ENCODE data around the gene KLC1.

Gene KLC1

DNA sequence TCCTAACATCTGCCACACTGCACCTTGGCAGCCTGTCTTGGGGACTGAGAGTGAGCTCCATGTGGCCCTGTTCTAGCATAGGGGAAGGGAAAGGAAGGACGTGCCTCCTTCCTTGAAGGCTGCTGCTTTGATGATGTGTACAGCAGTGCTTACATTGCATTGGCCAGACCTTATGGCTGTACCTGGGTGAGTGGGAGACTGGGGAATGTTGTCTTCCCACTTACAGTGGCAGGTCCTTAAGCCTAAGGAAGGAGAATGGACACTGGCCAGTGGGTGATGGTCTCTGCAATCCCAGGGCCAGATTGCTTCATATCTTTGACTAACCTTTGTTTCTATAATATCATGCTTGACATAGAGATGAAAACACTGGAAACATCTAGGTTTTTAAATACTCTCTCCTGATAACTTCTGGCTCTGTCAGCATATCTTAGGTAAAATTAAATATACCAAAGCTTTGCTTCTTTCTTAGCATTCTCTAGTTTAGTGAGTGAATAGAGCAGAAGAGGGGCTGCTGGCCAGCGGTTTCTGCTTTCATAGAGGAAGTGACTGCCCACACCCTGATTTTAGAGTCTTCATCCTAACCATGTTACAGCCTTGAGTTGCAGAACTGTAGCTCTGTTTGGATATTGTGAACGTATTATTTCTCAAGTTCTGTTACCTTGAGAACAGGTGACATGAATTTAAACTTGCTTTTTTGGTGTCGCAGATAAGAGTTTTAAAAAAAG, 27.2 kb downstream of the KLC1 start:
- TF ChIP-seq, protein P1, sequence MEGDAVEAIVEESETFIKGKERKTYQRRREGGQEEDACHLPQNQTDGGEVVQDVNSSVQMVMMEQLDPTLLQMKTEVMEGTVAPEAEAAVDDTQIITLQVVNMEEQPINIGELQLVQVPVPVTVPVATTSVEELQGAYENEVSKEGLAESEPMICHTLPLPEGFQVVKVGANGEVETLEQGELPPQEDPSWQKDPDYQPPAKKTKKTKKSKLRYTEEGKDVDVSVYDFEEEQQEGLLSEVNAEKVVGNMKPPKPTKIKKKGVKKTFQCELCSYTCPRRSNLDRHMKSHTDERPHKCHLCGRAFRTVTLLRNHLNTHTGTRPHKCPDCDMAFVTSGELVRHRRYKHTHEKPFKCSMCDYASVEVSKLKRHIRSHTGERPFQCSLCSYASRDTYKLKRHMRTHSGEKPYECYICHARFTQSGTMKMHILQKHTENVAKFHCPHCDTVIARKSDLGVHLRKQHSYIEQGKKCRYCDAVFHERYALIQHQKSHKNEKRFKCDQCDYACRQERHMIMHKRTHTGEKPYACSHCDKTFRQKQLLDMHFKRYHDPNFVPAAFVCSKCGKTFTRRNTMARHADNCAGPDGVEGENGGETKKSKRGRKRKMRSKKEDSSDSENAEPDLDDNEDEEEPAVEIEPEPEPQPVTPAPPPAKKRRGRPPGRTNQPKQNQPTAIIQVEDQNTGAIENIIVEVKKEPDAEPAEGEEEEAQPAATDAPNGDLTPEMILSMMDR (IDR thresholded peaks at IDR 0.05; ENCODE audit: unreplicated experiment in 3 of 3) = no peak
- Mint-ChIP-seq H3K9me3 (no peaks in the 10 kb centered on the region), H3K27ac (no peak overlapping the region), H3K36me3 (ENCODE audit: low read depth) (peaks cover 49% of the 10 kb centered on the region), H3K4me3 (no peak overlapping the region), H3K27me3 (ENCODE audit: low read depth) (no peaks in the 10 kb centered on the region), H3K4me1 (peaks cover 19% of the 10 kb centered on the region)

GRCh38 chr14:103656756-103657133, 27.7 kb downstream of the KLC1 start:
- Mint-ChIP-seq H3K27me3 (ENCODE audit: low read depth) (no peaks in the 10 kb centered on the region), H3K4me1 (peaks cover 19% of the 10 kb centered on the region), H3K4me3 (no peak overlapping the region), H3K36me3 (ENCODE audit: low read depth) (peaks cover 52% of the 10 kb centered on the region), H3K9me3 (no peaks in the 10 kb centered on the region), H3K27ac (no peak overlapping the region)
- TF ChIP-seq, protein P1 (IDR thresholded peaks at IDR 0.05; ENCODE audit: unreplicated experiment in 3 of 3) = no peak

- H3K36me3 Mint-ChIP-seq (ENCODE audit: low read depth) = peaks cover 58% of the 10 kb centered on the region
- H3K27me3 Mint-ChIP-seq (ENCODE audit: low read depth) = no peaks in the 10 kb centered on the region
- no peak overlapping the region for H3K4me3 Mint-ChIP-seq
- no peaks in the 10 kb centered on the region for H3K9me3 Mint-ChIP-seq
- H3K4me1 Mint-ChIP-seq = peaks cover 13% of the 10 kb centered on the region
- H3K27ac Mint-ChIP-seq = no peak overlapping the region
- TF ChIP-seq, protein P1 (IDR thresholded peaks at IDR 0.05; ENCODE audit: unreplicated experiment in 3 of 3) = no peak
Measured at GRCh38 chr14:103657471-103657870, 28.5 kb downstream of the KLC1 start.

DNA sequence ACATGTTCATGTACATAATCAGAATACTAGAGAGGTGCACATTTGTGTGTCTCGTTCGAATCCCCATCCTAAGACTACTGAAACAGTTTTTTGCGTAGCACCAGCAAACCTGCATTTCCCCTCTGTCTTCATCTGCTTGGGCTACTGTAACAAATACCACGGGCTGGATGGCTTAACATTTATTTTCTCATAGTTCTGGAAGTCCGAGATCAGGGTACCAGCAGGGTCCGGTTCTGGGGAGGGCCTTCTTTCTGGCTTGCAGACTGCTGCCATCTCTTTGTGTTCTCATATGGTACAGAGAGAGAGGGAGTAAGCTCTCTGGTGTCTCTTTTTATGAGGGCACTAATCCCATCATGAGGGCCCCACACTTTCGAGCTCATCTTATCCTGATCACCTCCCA, 30.6 kb downstream of the KLC1 start:
- Mint-ChIP-seq H3K4me3 (no peak overlapping the region), H3K27me3 (ENCODE audit: low read depth) (no peaks in the 10 kb centered on the region), H3K36me3 (ENCODE audit: low read depth) (peaks cover 63% of the 10 kb centered on the region), H3K27ac (no peak overlapping the region), H3K4me1 (no peaks in the 10 kb centered on the region), H3K9me3 (no peaks in the 10 kb centered on the region)
- TF ChIP-seq, protein P1 (IDR thresholded peaks at IDR 0.05; ENCODE audit: unreplicated experiment in 3 of 3) = no peak

DNA sequence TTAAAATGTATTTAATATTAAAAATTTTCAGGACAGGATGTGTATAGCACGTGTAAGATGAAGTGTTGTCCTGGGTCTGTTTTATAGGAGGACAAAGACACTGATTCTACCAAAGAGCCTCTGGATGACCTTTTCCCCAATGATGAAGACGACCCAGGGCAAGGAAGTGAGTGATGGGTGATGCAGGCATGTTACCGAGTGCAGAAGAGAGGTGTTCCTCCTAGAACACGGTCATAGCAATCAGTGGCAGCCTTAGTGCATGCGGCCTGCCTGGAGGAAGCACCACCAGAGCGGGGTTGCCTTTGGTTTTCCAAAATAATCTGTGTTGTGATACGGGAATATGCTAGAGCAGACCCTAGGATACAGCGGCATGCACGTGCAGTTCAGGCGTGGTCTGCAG, 33.0 kb downstream of the KLC1 start:
- Mint-ChIP-seq H3K4me3 (no peak overlapping the region), H3K4me1 (no peaks in the 10 kb centered on the region), H3K36me3 (ENCODE audit: low read depth) (peaks cover 57% of the 10 kb centered on the region), H3K27me3 (ENCODE audit: low read depth) (no peaks in the 10 kb centered on the region), H3K9me3 (no peaks in the 10 kb centered on the region), H3K27ac (peak overlapping the region in 1 of 3 experiments; percentile 18)
- TF ChIP-seq, protein P1 (IDR thresholded peaks at IDR 0.05; ENCODE audit: unreplicated experiment in 3 of 3) = no peak

GRCh38 chr14:103662591-103662990, 33.6 kb downstream of the KLC1 start:
- H3K4me1 Mint-ChIP-seq = no peaks in the 10 kb centered on the region

More at GRCh38 chr14:103662591-103662990, 33.6 kb downstream of the KLC1 start:
- Mint-ChIP-seq H3K4me3 (no peak overlapping the region), H3K36me3 (ENCODE audit: low read depth) (peaks cover 52% of the 10 kb centered on the region), H3K27ac (no peak overlapping the region), H3K9me3 (no peaks in the 10 kb centered on the region), H3K27me3 (ENCODE audit: low read depth) (no peaks in the 10 kb centered on the region)
- TF ChIP-seq, protein P1 (IDR thresholded peaks at IDR 0.05; ENCODE audit: unreplicated experiment in 3 of 3) = no peak

All from nephron (organoid).